Measurements from ENCODE around the gene SLC22A8.

DNA sequence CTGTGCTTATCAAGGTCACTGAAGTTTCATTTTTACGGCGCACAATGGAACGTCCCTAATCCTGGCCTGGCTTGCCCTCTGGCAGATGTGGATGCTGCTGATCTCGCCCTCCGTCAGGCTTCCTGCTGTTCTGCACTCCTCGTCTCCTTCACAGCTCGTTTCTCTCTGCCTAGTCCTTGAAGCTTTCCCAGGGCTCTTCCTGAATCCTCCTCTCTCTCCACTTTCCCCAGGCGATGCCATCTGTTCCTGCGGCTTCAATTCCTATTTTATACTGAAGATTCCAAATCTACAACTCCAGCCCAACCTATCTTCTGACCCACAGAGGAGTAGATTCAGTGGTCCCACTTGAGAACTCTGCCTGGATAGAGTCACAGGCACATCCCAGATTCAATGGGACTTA is 14.2 kb downstream of the SLC22A8 start:
- TF ChIP-seq, protein P1, sequence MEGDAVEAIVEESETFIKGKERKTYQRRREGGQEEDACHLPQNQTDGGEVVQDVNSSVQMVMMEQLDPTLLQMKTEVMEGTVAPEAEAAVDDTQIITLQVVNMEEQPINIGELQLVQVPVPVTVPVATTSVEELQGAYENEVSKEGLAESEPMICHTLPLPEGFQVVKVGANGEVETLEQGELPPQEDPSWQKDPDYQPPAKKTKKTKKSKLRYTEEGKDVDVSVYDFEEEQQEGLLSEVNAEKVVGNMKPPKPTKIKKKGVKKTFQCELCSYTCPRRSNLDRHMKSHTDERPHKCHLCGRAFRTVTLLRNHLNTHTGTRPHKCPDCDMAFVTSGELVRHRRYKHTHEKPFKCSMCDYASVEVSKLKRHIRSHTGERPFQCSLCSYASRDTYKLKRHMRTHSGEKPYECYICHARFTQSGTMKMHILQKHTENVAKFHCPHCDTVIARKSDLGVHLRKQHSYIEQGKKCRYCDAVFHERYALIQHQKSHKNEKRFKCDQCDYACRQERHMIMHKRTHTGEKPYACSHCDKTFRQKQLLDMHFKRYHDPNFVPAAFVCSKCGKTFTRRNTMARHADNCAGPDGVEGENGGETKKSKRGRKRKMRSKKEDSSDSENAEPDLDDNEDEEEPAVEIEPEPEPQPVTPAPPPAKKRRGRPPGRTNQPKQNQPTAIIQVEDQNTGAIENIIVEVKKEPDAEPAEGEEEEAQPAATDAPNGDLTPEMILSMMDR (IDR thresholded peaks at IDR 0.05 in 8 of 11, conservative IDR thresholded peaks at IDR 0.05 in 3 of 11) = no peak
- TF ChIP-seq POLR2AphosphoS5 (IDR thresholded peaks at IDR 0.05) (no peak), POLR2A (IDR thresholded peaks at IDR 0.05) (no peak)

Data from spleen (tissue), 7 donors.